Bronchial epithelial cell (primary cell): ENCODE data around the gene PLXNA4. TPM values are rescaled to one million over a fixed set of nuclear protein-coding genes. Genes with fewer than 3 reads are reported as not detected.
"Not testable (repeated sequence)": the region's sequence is repeated elsewhere in the genome, so short reads cannot be mapped to it uniquely, and the experiment has no call there.

Source experiments
- DNase-seq: peaks from one replicate; pipeline ENCODE4 v3.0.0-alpha.2; 2010; ENCODE audit warnings: low read depth
- FAIRE-seq: peaks from 2 replicates; lab custom pipeline; 2011; peaks lifted over from hg19 to GRCh38; lab: Jason Lieb, UNC
- H3K27me3 ChIP-seq: 2 replicates; pipeline ENCODE4 v1.5.1; 2011; ENCODE audit warnings: low read length; ENCODE audit not compliant: control insufficient read depth, insufficient read depth
- H3K36me3 ChIP-seq: 2 replicates; pipeline ENCODE4 v1.5.1; 2011; ENCODE audit warnings: low read length; ENCODE audit not compliant: control insufficient read depth, insufficient read depth
- H3K4me3 ChIP-seq: 2 replicates; pipeline ENCODE4 v1.5.1; 2011; ENCODE audit warnings: mild to moderate bottlenecking, low read depth, low read length, control low read depth
- CTCF ChIP-seq: IDR thresholded peaks from 2 replicates; pipeline ENCODE4 v1.5.1; 2011; ENCODE audit warnings: mild to moderate bottlenecking, moderate library complexity, low read length, control low read depth, inconsistent platforms; ENCODE audit not compliant: insufficient read depth, severe bottlenecking
- total RNA-seq: library from RNA; depleted of rRNA; stranded (reverse); fragments of >200 nt; gene quantifications from 2 replicates; pipeline ENCODE4 v1.2.1, GENCODE V29; 2014

The PLXNA4 gene
- total RNA-seq, 1 donor from 2014 or later: under 0.01 TPM

- FAIRE-seq (no peak), DNase-seq (peak; percentile 15)
- H3K4me3 ChIP-seq: no peak overlapping the region
- no peaks in the 10 kb centered on the region for H3K36me3 ChIP-seq
- no peak for TF ChIP-seq CTCF
- no peaks in the 10 kb centered on the region for H3K27me3 ChIP-seq
Measured at GRCh38 chr7:132177708-132178401, 398.4 kb downstream of the PLXNA4 start.

GRCh38 chr7:132176719-132177118 lies 399.6 kb downstream of the PLXNA4 start:
- no peak for TF ChIP-seq CTCF
- FAIRE-seq (peak; percentile 90), DNase-seq (no peak)
- no peaks in the 10 kb centered on the region for H3K27me3 ChIP-seq
- no peaks in the 10 kb centered on the region for H3K36me3 ChIP-seq
- no peak overlapping the region for H3K4me3 ChIP-seq

GRCh38 chr7:132171130-132171576 lies 405.1 kb downstream of the PLXNA4 start:
- H3K36me3 ChIP-seq: no peaks in the 10 kb centered on the region
- no peak for DNase-seq
- no peak for FAIRE-seq
- H3K27me3 ChIP-seq: no peaks in the 10 kb centered on the region
- TF ChIP-seq CTCF: no peak
- H3K4me3 ChIP-seq: no peak overlapping the region

- Histone ChIP-seq H3K4me3 (no peak overlapping the region), H3K36me3 (no peaks in the 10 kb centered on the region), H3K27me3 (no peaks in the 10 kb centered on the region)
- TF ChIP-seq CTCF: no peak
- DNase-seq: no peak
- no peak for FAIRE-seq
Measured at GRCh38 chr7:132169730-132170129, 406.5 kb downstream of the PLXNA4 start.

GRCh38 chr7:132168239-132168638 lies 408.0 kb downstream of the PLXNA4 start:
- Histone ChIP-seq H3K4me3 (no peak overlapping the region), H3K27me3 (no peaks in the 10 kb centered on the region)
- no peak for TF ChIP-seq CTCF

GRCh38 chr7:132165695-132166094 lies 410.6 kb downstream of the PLXNA4 start:
- H3K4me3 ChIP-seq, H3K36me3 ChIP-seq, DNase-seq, H3K27me3 ChIP-seq, FAIRE-seq: not testable (repeated sequence)

More at GRCh38 chr7:132168239-132168638, 408.0 kb downstream of the PLXNA4 start:
- no peak for DNase-seq
- H3K36me3 ChIP-seq: no peaks in the 10 kb centered on the region
- FAIRE-seq: no peak
